Measurements from ENCODE around the gene HGF. TPM values are rescaled to one million over a fixed set of nuclear protein-coding genes. Genes with fewer than 3 reads are reported as not detected.

HGF gene
- total RNA-seq, 4 donors from 2014 or later, result 2.6 to 29.4 (median 10.1) TPM

DNA sequence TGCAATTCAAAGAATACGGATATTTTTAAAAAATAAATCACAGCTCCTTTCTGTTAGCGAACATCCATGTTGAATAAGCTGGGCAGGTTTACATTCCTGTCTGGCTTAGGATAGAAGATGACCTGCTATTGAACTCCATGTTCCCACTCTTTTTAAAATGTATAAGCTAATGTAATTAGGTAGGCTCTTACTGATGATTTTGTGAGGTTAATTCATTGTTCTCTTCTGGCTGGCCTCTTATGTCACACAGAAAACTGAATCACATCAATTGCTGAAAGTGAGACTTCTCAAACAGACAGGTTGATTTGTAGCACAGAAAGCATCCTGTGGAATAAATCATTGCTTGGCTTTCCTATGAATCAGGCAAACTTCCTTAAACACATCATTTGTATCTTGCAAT, 24.2 kb downstream of the HGF start:
- no peak for DNase-seq
- H3K4me3 ChIP-seq, result no peak overlapping the region
- intact Hi-C loops (cut with DNase I; ENCODE audit: low total_unique reads), result no loop called here
- H3K27ac ChIP-seq, result no peak overlapping the region
- H3K9me3 ChIP-seq, result no peaks in the 10 kb centered on the region
- H3K27me3 ChIP-seq, result no peaks in the 10 kb centered on the region
- no peaks in the 10 kb centered on the region for H3K4me1 ChIP-seq
- TF ChIP-seq, protein P1, sequence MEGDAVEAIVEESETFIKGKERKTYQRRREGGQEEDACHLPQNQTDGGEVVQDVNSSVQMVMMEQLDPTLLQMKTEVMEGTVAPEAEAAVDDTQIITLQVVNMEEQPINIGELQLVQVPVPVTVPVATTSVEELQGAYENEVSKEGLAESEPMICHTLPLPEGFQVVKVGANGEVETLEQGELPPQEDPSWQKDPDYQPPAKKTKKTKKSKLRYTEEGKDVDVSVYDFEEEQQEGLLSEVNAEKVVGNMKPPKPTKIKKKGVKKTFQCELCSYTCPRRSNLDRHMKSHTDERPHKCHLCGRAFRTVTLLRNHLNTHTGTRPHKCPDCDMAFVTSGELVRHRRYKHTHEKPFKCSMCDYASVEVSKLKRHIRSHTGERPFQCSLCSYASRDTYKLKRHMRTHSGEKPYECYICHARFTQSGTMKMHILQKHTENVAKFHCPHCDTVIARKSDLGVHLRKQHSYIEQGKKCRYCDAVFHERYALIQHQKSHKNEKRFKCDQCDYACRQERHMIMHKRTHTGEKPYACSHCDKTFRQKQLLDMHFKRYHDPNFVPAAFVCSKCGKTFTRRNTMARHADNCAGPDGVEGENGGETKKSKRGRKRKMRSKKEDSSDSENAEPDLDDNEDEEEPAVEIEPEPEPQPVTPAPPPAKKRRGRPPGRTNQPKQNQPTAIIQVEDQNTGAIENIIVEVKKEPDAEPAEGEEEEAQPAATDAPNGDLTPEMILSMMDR (IDR thresholded peaks at IDR 0.05), result no peak
- no peak for TF ChIP-seq POLR2A (IDR thresholded peaks at IDR 0.05)
- no peaks in the 10 kb centered on the region for H3K36me3 ChIP-seq

DNA sequence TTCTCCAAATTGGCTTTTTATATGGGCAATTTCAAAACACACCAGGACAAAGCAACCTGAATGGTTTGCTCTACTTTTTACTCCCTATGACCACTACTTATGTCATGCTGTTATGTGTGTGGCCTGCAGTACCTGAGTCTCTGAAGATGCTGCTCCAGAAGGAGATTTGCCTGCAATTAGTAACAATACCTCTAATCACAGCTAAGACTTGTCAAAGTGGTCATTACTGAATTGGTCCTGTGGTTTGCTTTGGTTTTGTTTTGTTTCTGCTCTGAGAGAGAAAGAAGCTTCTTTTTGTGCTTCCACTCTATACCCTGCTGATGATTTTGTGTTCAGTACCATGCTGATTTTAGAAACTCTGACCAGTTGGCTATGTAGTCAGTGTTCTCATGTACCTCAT, 25.5 kb downstream of the HGF start:
- H3K4me3 ChIP-seq, result no peak overlapping the region
- H3K27me3 ChIP-seq, result no peaks in the 10 kb centered on the region
- TF ChIP-seq, protein P1 (IDR thresholded peaks at IDR 0.05), result no peak
- TF ChIP-seq POLR2A (IDR thresholded peaks at IDR 0.05), result no peak
- H3K4me1 ChIP-seq, result no peaks in the 10 kb centered on the region
- no peaks in the 10 kb centered on the region for H3K9me3 ChIP-seq
- DNase-seq, result no peak
- no peaks in the 10 kb centered on the region for H3K36me3 ChIP-seq
- no peak overlapping the region for H3K27ac ChIP-seq
- intact Hi-C loops (cut with DNase I; ENCODE audit: low total_unique reads), result no loop called here

DNA sequence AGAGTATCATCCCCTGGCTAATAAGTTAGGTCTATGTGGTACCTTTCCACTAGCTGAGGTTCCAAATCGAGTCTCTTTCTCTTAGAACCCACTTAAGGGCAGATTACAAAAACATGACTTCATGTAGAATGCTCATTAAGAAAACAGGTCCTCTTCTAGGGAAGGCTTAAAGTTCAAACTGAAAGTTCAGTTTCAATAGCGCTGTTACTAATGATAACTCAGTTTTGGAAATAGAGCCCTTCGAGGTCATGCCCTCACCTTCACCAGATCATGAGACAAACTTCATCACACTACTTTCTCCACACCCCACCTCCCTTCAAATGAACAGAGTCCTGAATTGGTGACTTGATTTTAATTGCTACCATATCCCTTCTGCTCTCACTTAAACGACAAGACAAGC, 26.2 kb downstream of the HGF start:
- Histone ChIP-seq H3K27me3 (no peaks in the 10 kb centered on the region), H3K4me1 (no peaks in the 10 kb centered on the region), H3K4me3 (no peak overlapping the region), H3K9me3 (no peaks in the 10 kb centered on the region), H3K36me3 (no peaks in the 10 kb centered on the region), H3K27ac (no peak overlapping the region)
- no peak for DNase-seq
- TF ChIP-seq POLR2A (IDR thresholded peaks at IDR 0.05), result no peak
- TF ChIP-seq, protein P1 (IDR thresholded peaks at IDR 0.05), result no peak
- intact Hi-C loops (cut with DNase I; ENCODE audit: low total_unique reads), result no loop called here

DNA sequence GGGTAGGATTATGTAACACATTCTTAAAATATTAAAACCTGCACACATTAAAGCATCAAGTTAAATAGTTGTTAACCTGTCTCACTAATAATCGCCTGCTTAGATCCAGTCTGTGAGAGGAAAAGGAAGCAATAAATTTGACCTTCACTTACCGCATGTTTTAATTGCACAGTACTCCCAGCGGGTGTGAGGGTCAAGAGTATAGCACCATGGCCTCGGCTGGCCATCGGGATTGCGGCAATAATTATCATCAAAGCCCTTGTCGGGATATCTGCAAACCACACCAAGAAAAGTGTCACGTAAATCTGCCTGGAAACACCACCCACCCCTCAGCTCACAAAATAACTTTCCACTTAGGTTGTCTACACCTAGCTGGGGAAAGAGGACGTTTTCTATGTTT, 26.6 kb downstream of the HGF start:
- Histone ChIP-seq H3K27ac (no peak overlapping the region), H3K9me3 (no peaks in the 10 kb centered on the region), H3K36me3 (no peaks in the 10 kb centered on the region), H3K4me1 (no peaks in the 10 kb centered on the region), H3K27me3 (no peaks in the 10 kb centered on the region), H3K4me3 (no peak overlapping the region)
- intact Hi-C loops (cut with DNase I; ENCODE audit: low total_unique reads), result no loop called here
- TF ChIP-seq, protein P1 (IDR thresholded peaks at IDR 0.05), result no peak
- no peak for TF ChIP-seq POLR2A (IDR thresholded peaks at IDR 0.05)
- DNase-seq, result no peak

DNA sequence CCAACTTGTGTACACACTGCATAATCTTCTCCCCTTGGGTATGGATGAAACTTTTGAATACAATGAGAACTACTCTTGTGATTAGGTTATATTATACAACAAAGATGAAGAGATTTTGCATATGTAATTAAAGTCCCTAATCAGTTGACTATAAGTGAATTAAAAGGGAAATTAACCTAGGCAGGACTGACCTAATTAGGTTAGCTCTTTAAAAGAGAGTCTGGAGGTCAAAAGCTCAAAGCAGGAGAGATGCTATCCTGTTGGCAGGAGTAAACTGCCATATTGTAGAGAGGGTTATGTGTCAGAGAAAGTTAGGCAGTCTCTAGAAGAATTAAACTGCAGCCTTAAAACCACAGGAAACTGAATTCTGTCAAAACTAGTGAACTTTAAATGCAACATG, 29.4 kb downstream of the HGF start:
- Histone ChIP-seq H3K4me1 (no peaks in the 10 kb centered on the region), H3K27ac (no peak overlapping the region), H3K4me3 (no peak overlapping the region), H3K27me3 (no peaks in the 10 kb centered on the region), H3K9me3 (no peaks in the 10 kb centered on the region), H3K36me3 (no peaks in the 10 kb centered on the region)
- no peak for DNase-seq
- intact Hi-C loops (cut with DNase I; ENCODE audit: low total_unique reads), result no loop called here
- TF ChIP-seq, protein P1 (IDR thresholded peaks at IDR 0.05), result no peak
- TF ChIP-seq POLR2A (IDR thresholded peaks at IDR 0.05), result no peak

Measured in uterus (tissue), 4 donors.